HG03432 (cell line): ENCODE data around the gene SPRR1A.
"Not testable (repeated sequence)": the region's sequence is repeated elsewhere in the genome, so short reads cannot be mapped to it uniquely, and the experiment has no call there.

Experiments
- ATAC-seq: cut with Tn5 transposase; IDR thresholded peaks from one replicate; pipeline ENCODE4 v1.9.1; 2021; ENCODE audit warnings: mild to moderate bottlenecking, moderate library complexity; ENCODE audit not compliant: unreplicated experiment

The SPRR1A gene

DNA sequence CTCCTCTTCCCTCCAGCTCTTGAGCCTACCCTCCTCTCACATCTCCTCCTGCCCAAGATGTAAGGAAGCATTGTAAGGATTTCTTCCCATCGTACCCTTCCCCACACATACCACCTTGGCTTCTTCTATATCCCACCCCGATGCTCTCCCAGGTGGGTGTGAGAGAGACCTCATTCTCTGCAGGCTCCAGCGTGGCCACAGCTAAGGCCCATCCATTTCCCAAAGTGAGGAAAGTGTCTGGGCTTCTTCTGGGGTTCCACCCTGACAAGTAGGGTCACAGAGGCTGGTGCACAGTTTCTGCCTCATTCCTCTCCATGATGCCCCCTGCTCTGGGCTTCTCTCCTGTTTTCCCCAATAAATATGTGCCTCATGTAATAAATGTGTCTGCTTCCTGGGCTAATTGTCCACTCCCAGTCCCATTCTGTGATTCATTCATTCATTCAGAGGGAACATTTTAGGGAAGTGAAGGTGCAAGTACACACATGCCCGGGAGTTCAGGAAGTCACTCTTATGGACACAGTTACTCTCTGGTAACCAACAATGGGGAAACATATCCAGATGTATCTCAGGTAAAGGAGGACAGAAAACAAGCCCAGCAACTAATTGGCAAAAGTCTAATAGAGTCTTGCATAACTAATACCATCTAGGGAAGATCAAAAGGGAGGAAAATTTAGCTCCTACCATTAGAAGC is 11.5 kb upstream of the SPRR1A start:
- no peak for ATAC-seq

DNA sequence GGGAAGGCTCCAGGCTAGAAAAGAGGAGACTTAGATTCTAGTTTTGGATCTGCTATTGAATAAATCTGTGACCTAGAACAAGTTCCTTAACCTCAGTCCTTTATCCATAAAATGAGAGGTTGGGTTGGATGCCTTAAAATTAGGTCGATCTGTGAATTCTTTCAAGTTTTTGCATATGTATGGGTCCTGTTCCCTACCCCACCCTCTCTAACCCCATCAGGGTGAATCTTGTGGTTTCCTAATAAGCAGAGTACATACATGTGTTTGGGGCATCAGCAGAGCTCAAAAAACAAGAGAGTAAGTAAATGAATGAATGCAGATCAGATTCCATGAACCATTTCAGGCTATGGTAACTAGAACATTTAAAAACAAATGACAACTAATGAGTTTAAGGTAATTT is 7.2 kb upstream of the SPRR1A start:
- ATAC-seq, result no peak

DNA sequence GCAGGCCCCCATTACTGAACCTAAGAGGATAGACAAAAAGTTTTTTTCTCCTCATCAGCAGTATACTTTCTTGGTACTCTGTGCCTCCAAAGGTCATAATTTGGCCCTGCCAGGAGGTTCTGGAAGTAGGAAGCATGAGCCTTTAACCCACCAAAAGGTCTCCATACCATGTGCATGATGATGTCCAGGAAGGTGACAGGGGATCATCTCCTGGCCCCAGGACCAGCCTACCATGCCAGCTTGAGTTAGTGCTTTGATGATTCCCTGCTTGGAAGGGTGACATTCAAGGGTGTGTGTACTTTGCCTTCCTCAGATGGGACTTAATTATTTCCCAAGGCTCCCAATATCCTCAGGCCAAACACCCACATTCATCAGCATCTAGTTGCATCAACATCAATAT is 6.3 kb upstream of the SPRR1A start:
- ATAC-seq, result no peak

DNA sequence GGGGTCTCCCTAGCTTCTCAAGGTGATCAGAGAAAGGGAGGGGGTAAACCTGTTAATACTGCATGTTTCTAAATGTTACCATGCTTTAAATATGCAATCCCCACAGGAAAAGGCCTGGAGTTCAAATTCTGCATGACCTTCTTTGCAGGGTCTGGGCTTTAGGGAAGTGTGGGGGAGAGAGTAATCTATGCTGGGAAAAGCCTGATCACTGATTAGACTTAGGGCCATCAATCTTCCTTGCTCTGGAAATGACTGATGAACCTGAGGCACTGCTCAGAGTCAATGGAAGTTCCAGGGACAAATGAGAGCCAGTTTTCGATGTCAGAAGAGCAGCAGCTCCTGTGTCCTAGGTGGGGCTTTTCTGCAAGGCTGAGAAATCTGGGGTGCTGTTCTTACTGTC is 3.2 kb upstream of the SPRR1A start:
- ATAC-seq, result no peak

DNA sequence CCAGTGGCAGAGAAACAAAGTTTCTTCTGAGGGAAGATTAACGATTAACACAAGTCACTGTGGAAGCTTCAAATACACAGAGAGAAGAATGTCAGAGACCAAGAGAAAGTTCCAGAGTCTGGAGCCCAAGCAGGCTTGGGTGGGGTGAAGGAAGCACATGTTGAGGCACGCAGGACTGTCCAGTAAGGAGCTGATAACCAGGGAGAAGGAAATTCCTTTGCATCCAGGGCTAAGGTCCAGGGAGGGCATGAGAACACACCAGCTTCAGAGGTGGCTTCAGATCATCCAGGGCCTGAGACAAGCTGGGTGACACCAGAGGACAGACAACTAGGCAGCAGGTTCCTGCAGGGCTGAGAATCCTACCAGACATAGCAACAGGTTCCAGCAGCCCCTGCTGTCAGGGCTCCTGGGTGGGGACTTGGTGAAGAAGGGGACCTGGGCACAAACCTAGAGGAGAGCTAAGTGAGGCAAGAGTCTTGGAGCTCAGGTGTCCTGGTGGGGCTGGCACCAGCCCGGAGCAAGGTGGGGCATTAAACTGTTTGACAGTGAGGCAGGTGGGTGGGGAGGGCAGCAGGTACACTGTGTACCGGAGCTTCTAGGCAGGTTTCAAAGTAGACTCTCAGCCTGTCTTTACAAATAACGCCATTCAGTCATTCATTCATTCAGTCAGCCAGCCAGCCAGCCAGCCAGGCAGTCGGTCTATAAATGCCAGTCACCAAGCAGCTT is 2.6 kb upstream of the SPRR1A start:
- ATAC-seq, result no peak

DNA sequence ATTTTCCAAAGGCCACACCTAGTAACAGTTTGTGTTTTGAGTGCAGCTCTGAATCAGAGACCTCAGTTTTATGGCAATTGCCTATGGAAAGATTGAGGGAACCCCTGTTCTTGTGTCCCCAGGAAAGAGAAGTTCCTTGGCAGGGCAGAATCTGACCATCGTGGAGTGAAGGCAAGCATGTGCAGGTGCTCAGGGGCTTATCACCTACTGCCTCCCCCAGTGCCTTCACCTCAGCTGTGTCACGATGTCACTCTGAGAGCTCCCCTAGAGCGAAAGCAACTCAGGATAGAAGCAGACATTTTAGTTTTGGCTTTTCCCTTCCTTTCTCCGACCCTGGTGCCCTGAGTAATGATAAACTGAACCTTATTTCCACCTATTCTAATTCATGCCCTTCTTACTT is 1.8 kb upstream of the SPRR1A start:
- no peak for ATAC-seq

DNA sequence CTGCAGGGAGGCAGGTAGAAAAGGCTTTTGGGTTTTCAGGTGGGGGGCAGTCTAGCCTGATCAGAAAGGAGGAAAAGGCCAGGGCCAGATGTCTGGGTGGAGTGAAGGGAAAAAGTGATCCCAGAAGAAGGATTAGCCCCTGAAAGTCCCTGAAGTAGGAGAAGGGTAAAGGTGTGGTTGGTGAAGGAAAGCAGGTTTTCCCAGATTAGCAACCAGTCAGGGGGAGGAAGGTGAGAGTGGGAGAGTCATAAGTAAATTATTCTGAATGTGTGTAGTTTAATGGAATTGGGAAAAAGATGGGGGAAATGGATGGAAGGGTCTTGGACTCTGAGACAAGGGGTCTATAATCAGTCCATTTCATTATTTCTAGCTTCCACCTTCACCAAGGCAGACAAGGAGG is 647 bp upstream of the SPRR1A start:
- no peak for ATAC-seq

DNA sequence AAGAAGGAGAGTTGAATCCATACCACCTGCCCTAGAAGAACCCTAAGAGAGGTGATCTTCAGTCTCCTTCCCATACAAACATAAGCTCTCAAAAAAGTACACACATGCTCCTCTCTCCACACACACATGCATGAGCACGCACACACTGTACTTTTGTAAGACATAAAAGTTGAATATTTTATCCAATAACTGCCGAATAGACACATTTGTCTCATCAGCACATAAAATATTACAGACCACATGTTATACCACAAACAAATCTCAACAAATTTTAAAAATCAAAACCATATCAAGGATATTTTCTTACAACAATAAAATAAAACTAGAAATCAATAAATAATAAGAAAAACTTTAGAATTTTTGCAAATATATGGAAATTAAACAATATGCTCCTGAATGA is 2.7 kb downstream of the SPRR1A start:
- no peak for ATAC-seq

DNA sequence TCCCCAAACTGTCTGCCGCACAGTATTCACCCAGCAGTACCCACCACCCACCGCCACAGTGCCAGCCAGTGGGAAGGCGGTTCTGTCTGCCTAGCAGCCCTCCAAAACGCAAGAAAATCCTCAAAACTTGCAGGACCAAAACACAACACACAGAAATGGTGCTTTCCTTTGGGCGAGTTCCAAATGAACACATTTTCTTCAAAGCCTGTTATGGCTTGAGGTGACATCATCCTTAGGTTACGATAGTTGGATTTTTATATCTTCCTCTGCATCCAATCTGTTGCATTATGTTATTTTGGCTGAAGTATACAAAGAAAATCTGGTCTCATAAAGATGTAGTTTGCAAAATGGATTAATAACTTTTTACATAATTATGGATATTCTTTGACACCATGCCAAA is 9.3 kb downstream of the SPRR1A start:
- ATAC-seq, result no peak

DNA sequence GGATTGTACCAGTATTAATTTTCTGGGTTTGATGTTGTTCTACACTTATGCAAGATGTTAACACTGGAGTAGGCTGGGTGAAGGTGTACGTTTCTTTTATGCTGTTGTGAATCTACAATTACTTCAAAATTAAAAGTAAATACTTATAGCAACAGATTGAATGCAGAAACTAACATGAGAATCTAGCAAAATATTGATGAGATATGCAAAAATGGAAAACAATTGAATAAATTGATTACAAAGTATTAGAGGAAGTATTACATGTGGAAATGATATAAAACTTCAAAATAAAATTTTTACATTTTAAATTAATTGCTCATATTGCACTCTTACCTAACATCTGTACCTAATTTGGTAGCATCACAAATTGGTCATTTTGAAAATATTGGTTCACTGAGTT is 12.0 kb downstream of the SPRR1A start:
- no peak for ATAC-seq

DNA sequence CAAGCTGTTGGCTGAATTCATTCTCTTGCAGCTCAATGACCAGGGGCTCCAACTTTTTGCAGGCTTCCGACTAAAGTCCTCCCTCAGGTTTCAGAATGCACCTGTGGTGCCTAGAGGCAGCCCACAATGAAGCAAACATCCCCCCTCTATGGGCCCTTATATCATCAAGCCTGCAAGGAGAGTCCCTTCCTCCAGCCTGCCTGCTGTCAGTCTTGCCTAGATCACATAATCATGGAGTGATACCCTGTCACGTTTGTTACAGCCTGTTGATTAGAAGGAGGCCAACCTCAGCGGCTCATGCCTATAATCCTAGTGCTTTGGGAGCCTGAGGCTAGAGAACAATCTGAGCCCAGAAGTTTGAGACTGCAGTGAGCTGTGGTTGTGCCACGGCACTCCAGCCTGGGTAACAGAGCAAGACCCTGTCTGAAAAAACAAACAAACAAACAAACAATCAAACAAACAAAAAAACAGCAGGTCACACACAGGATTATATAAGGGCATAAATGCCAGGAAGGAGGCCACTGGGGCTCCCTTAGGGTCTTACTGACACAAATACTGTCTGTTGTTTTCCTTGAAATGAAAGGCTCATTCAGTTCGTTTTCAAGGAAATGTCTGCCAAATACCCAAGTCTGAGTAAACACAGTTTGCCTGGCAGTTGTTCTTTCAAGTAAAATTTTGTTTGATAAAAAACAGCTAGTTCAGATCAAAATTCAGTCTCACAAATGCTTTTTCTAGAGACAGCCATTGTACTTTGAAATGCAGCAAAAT is 12.9 kb downstream of the SPRR1A start:
- ATAC-seq, result no peak

DNA sequence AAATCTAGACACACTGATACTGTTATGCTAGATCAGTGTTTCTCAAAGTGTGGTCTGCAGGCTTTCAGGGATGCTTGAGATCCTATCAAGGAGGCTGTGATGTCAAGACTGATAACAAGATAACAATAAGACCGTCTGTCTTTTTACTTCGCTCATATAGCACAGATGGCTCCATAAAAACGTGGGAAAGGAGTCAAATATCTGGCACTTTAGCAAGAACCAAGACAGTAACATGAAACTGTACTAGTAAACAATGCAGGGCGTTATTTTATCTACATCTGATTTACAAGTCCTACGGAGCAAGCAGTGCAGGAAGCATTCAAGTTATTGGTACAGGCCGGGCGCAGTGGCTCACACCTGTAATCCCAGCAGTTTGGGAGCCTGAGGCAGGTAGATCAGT is 14.0 kb downstream of the SPRR1A start:
- no peak for ATAC-seq

DNA sequence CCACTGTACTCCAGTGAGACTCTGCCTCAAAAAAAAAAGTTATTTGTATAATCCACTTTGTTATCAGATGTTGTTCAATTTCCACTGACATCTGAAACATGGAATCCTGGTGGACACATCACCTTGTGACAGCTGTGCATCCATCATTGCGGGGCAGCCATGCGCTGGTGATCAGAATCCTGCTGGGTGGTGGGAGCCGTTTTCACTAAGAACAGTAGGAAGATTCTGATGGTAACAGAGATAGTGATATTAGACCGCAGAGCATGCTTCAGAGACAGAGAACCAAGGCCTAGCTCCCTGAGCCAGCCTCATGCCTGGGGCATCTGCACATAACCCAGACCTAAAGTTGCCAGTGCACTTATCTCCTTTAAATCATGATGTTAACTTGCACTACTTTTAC is 14.6 kb downstream of the SPRR1A start:
- no peak for ATAC-seq

DNA sequence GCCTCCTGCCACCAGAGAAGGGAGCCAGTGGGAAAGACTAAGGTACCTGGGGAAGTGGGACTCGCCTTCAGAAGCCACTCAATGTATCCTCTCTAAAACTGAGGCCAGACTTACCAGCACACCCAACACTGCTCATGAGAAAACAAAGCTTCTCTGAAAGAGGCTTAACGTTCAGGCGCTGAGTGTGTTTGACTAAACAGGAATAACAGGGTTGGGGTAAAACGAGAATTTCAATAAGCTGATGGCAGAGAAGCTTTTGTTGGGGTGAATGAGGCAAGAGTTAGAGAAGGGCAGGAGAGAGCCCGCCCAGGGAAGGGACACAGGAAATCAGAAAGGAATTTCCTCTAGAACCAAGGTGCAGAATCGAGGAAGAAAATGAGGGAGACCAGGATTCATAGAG is 15.9 kb downstream of the SPRR1A start:
- no peak for ATAC-seq

DNA sequence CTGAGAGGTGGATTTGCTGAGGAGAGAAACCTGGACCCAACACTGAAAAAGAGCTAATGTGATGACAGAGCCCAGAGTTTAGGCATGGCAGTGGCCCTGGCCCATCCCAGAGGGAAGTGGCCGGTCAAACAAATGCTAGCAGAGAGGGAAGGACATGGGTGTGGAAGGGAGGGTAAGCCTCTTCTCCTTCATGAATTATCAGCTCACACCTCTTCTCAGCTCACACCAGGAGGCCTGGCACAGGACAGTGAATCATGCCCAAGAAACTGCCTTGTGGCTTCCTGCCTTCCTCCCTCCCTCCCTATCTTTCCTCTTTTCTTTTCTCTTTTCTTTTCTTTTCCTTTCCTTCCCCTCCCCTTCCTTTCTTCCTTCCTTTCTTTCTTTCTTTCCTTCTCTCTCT is 16.4 kb downstream of the SPRR1A start:
- ATAC-seq, result no peak

DNA sequence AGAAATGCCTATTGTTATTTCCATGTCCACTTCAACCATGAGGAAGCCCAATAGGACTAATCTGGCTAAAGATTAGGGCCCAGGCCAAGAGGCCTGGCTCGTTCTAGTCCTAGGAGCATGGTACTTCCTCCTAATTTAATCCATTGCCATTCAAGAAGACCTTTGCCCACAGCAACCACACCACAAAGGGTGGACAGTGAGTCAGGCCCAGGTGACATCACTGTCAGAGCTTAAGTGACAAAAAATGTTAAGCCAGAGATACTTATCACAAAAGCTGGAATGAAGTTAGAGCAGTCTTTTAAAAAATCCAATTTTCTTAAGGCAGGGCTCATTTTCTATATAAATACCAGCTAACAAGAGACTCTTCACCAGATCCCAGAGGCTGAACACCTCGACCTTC is 17.5 kb downstream of the SPRR1A start, which contains the start of gene SPRR3:
TSS of gene SPRR3 (plus strand) at position 368 of the 400 bp plus-strand sequence. CDS start 1,272 bp downstream, outside the sequence.
- no peak for ATAC-seq

DNA sequence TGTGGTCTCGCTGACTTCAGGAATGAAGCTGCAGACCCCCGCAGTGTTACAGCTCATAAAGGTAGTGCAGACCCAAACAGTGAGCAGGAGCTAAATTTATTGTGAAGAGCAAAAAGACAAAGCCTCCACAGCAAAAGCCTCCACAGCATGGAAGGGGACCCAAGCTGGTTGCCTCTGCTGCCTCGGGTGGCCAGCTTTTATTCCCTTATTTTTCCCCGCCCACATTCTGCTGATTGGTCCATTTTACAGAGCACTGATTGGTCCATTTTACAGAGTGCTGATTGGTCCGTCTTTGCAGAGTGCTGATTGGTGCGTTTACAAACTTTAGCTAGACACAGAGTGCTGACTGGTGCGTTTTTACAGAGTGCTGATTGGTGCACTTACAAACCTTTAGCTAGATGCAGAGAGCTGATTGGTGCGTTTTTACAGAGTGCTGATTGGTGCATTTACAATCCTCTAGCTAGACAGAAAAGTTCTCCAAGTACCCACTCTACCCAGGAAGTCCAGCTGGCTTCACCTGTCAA is 27.4 kb downstream of the SPRR1A start:
- ATAC-seq, result not testable (repeated sequence)

DNA sequence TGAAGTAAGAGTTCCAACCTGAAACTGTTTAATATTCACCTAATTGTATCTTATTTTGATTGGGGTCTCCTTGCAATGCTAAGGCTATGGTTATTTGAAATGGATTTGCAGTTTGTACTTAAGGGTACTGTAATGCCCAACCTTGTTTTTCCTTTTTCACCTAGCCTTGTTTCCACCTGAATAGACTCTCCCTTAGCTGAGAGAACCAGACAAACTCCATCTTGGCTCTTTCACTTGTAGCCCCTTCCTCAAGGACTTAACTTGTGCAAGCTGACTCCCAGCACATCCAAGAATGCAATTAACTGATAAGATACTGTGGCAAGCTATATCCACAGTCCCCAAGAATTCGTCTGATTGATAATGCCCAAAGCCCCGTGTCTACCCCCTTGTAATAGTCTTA is 37.9 kb downstream of the SPRR1A start:
- not testable (repeated sequence) for ATAC-seq

DNA sequence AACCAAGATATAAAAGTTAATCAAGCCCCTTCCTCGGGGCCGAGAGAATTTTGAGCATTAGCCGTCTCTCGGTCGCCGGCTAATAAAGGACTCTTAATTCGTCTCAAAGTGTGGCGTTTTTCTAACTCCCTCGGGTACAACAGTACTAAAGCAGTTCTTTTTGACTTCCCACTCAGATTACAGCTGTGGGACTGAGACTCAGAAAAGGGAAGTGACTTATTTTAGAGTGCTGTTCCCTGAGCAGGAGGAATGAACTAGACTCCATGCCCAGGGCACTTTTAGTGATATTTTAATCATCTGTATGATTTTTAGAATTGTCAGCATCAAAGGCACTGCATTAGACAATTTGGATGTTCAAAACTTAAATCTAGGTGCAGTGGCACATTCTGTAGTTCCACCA is 38.5 kb downstream of the SPRR1A start:
- ATAC-seq, result not testable (repeated sequence)

DNA sequence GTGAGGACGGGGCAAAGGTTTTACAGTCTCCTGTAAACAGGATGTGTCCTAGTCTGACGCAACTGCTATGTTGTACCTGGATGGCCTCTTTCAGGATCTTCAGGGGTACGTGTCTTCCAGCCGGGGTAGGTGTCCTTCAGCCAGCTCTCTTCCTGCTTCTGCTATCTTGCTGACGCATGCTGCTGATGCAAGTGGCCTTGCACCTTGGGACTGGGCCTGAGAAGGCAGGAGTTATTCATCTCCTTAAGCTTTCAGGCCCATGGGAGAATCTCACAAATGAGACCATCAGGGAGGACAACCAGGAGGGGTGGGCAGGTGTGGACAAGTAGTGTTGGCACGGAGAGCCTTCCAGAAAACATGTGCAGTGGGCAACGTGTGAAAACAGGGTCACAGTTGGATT is 39.2 kb downstream of the SPRR1A start:
- ATAC-seq, result no peak

DNA sequence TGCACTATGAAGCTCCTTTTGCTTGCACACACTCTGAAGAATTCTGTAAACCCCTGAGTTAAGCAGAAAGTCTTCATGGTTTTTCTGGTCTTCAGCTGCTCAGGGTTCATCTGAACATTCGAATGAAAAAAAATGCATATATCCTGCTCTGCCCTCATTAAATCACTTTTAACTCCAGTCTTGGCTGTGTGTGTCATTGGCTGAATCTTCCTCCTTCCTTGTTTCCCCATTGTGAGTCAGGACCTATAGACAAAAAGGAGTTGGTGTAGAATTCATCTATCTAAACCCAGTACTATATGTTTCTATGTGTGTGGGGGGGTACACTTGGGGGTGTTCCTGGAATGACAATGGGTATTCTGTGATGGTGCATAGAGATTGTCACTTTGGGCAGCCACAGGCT is 40.5 kb downstream of the SPRR1A start:
- ATAC-seq, result no peak

DNA sequence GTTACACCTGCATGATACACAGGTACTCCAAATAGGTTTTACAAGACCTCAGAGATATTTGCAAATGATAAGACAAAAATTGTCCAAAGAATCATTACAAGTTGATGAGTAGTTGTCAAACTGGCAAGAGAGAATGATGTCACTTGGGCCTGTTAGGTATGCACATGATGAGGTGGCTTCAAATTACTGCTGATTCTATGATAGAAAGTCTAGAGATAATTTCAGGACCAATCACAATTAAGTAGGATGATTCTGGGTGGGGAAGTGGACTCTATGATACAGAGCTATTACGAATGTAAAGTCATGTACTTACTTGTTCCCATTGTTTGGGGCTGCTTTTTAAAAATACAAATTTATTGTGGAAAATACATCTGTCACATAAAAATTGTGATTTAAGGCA is 41.9 kb downstream of the SPRR1A start:
- ATAC-seq, result no peak
